IMR-90 (cell line): ENCODE results near the gene MUC5AC.

Experiments used
- ELK1 ChIP-seq: fragments of 150-350 bp; IDR thresholded peaks from 2 replicates; pipeline ENCODE4 v1.6.1; 2016; ENCODE audit warnings: low read depth, mild to moderate bottlenecking, low read length, moderate library complexity, borderline replicate concordance
- MAFK ChIP-seq: IDR thresholded peaks from 2 replicates; pipeline ENCODE4 v1.6.1; 2012; ENCODE audit warnings: low read depth, low read length, improper control_type of control experiment
- MAZ ChIP-seq: IDR thresholded peaks from 2 replicates; pipeline ENCODE4 v1.6.1; 2012; ENCODE audit warnings: low read depth, mild to moderate bottlenecking, low read length, improper control_type of control experiment, moderate library complexity, borderline replicate concordance
- MXI1 ChIP-seq: IDR thresholded peaks from 2 replicates; pipeline ENCODE4 v1.6.1; 2012; ENCODE audit warnings: low read depth, mild to moderate bottlenecking, low read length, moderate library complexity, borderline replicate concordance
- NFE2L2 ChIP-seq: fragments of 150-350 bp; IDR thresholded peaks from 2 replicates; pipeline ENCODE4 v1.6.1; 2016; ENCODE audit warnings: low read depth, mild to moderate bottlenecking, low read length
- POLR2A ChIP-seq: IDR thresholded peaks from 2 replicates; pipeline ENCODE4 v1.6.1; 2012; ENCODE audit warnings: mild to moderate bottlenecking, low read depth, low read length
- RAD21 ChIP-seq: IDR thresholded peaks from 2 replicates; pipeline ENCODE4 v1.6.1; 2012; ENCODE audit warnings: low read length, improper control_type of control experiment
- RCOR1 ChIP-seq: IDR thresholded peaks from 2 replicates; pipeline ENCODE4 v1.6.1; 2012; ENCODE audit warnings: mild to moderate bottlenecking, low read length, improper control_type of control experiment; ENCODE audit not compliant: insufficient replicate concordance
- RFX5 ChIP-seq: IDR thresholded peaks from 2 replicates; pipeline ENCODE4 v1.8.0; 2012; ENCODE audit warnings: low read depth, mild to moderate bottlenecking, low read length, moderate library complexity
- TF ChIP-seq, protein P1 (sequence below): conservative IDR thresholded peaks from 2 replicates; pipeline ENCODE4 v1.5.1; 2012; ENCODE audit warnings: mild to moderate bottlenecking, low read depth, low read length, improper control_type of control experiment
- TF ChIP-seq, protein P2 (sequence below): fragments of 150-350 bp; IDR thresholded peaks from 2 replicates; pipeline ENCODE4 v1.6.1; 2017; ENCODE audit warnings: mild to moderate bottlenecking, antibody characterized with exemption, low read length, low read depth

GRCh38 chr11:1119604-1120146 lies 38.1 kb upstream of the MUC5AC start:
- TF ChIP-seq, protein P1, sequence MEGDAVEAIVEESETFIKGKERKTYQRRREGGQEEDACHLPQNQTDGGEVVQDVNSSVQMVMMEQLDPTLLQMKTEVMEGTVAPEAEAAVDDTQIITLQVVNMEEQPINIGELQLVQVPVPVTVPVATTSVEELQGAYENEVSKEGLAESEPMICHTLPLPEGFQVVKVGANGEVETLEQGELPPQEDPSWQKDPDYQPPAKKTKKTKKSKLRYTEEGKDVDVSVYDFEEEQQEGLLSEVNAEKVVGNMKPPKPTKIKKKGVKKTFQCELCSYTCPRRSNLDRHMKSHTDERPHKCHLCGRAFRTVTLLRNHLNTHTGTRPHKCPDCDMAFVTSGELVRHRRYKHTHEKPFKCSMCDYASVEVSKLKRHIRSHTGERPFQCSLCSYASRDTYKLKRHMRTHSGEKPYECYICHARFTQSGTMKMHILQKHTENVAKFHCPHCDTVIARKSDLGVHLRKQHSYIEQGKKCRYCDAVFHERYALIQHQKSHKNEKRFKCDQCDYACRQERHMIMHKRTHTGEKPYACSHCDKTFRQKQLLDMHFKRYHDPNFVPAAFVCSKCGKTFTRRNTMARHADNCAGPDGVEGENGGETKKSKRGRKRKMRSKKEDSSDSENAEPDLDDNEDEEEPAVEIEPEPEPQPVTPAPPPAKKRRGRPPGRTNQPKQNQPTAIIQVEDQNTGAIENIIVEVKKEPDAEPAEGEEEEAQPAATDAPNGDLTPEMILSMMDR, result no peak
- TF ChIP-seq MXI1, result no peak
- no peak for TF ChIP-seq RCOR1
- no peak for TF ChIP-seq RFX5
- TF ChIP-seq ELK1, result no peak
- TF ChIP-seq, protein P2, sequence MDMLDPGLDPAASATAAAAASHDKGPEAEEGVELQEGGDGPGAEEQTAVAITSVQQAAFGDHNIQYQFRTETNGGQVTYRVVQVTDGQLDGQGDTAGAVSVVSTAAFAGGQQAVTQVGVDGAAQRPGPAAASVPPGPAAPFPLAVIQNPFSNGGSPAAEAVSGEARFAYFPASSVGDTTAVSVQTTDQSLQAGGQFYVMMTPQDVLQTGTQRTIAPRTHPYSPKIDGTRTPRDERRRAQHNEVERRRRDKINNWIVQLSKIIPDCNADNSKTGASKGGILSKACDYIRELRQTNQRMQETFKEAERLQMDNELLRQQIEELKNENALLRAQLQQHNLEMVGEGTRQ, result no peak
- no peak for TF ChIP-seq POLR2A
- TF ChIP-seq RAD21, result no peak
- TF ChIP-seq NFE2L2, result no peak
- no peak for TF ChIP-seq MAZ
- TF ChIP-seq MAFK, result no peak
